Stimulated activated CD4-positive, alpha-beta T cell treated with anti-CD3 and anti-CD28 coated beads, Interleukin-1b, Interleukin-23, amount 100 ng/mL, for 24 hours (primary cell): ENCODE measurements around the gene PLOD1.
A peak's percentile ranks its signal among the peaks of the same experiment; 100 is the strongest.

Source experiments
- DNase-seq, 4 experiments: peaks; one replicate each; pipeline ENCODE4 v3.0.0-alpha.2; 2020; ENCODE audit warnings: low read depth in 4 of 4, low spot score in 1 of 4

PLOD1 gene

GRCh38 chr1:11977625-11978024 lies 43.1 kb downstream of the PLOD1 start:
- DNase-seq = no peak

GRCh38 chr1:11978301-11978700 lies 43.8 kb downstream of the PLOD1 start:
- DNase-seq = no peak

GRCh38 chr1:11979028-11979850 lies 44.7 kb downstream of the PLOD1 start:
- no peak for DNase-seq

GRCh38 chr1:11979851-11980675 lies 45.5 kb downstream of the PLOD1 start, which contains the start of gene MFN2:
MFN2 (plus strand) TSS chr1:11980444; CDS start chr1:11989169, 8,725 bp downstream.
- DNase-seq = peak; percentile 76 to 91 (median 86)

GRCh38 chr1:11980676-11980972 lies 46.1 kb downstream of the PLOD1 start:
- no peak for DNase-seq

GRCh38 chr1:11981378-11982009 lies 47.0 kb downstream of the PLOD1 start:
- DNase-seq = no peak

DNA sequence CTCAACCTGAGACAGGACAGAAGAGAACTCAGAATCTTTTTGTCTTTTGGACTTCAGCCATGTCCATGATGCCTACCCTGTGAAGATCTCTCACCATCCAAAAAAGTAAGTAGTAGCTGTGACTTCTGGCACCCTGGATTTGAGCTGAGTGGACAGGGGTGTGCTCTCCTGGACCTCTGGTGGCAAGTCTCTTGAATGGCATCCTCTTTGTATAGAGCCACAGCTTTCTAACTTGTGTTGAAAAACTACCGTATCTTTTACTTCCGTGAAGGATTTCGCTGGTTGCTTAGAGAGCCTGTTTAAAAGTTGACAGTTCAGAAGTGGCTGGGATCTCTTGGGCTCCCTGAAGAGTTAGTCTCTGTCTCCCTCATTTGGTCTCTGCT lies 47.5 kb downstream of the PLOD1 start:
- no peak for DNase-seq

- DNase-seq = no peak
These were observed 49.6 kb downstream of the PLOD1 start for GRCh38 chr1:11984121-11984520.

DNA sequence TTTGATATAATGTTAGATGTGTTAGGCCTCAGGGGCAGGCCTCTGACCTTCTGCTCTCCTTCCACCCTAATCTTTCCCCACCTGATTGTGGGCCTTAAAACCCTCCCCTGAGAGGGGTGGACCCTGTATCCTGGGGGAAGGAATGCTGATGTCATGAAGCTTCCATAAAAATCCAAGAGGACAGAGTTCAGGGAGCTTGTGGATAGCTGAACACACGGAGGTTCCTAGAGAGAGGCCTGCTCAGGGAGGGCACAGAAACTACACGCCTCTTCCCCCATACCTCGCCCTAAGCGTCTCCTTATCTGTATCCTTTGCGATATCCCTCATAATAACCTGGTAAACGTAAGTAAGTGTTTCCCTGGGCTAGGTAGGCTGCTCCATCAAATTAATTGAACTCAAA lies 50.1 kb downstream of the PLOD1 start:
- no peak for DNase-seq

DNA sequence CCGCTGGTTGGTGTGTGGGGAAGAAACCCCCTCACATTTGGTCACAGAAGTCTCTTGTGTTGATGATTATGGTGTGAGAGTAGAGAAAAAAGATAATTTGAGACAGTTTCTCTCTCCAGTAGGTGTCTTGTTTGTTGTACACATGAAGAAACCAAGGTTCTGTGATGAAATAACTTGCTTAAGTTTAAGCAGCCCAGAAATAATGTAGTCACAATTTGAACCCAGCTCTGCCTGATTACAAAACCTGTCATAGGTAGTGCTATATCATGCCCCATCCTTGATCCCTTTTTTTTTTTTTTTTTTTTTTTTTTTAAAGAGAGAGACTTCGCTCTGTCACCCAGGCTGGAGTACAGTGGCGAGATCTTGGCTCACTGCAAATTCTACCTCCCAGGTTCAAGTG lies 50.7 kb downstream of the PLOD1 start:
- DNase-seq = no peak

GRCh38 chr1:11985851-11986250 lies 51.3 kb downstream of the PLOD1 start:
- no peak for DNase-seq

GRCh38 chr1:11989669-11990068 lies 55.2 kb downstream of the PLOD1 start:
- no peak for DNase-seq

- DNase-seq = no peak
These were observed 56.0 kb downstream of the PLOD1 start for GRCh38 chr1:11990303-11991032.

DNA sequence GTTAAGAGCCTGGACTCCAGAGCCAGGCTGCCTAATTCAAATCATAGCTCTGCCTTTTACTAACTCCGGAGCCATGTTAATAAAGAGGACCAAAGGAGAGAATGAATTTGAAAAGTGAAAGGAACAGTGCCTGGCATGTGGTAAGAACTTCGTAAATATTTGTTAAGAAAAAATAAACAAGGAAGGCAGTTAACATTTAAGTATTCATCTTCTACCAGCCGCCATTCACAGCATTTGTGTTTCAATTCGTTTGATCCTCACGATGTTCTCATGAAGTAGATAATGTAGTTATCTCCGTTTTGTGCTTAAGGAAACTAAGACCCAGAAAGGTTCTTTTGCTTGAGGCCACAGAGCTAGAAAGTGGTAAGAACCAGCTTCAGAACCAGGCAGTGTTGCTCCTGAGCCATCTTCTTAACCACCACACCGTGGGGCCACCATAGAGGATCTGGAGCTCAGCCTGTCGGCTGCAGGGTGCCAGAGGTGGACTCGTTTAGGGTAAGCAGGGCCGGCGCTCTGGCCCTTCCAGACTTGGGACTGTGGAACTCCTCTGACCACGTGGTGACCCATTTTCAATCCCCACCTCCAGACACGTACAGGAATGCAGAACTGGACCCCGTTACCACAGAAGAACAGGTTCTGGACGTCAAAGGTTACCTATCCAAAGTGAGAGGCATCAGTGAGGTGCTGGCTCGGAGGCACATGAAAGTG lies 57.6 kb downstream of the PLOD1 start:
- DNase-seq = no peak

- no peak for DNase-seq
These were observed 62.7 kb downstream of the PLOD1 start for GRCh38 chr1:11997081-11997850.

DNA sequence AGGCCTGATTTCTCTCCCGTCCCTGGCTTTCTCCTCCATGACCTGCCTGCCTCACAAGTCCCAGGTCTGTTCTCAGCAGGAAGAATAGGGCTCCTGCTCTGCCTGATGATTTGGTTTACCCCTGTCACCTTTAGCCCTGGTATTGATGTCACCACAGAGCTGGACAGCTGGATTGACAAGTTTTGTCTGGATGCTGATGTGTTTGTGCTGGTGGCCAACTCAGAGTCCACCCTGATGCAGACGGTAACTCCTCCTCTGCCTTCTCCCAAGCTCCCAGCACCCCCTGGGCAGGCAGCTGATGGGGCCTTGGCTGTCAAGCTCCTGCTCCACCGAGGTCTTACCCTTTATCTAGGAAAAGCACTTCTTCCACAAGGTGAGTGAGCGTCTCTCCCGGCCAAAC lies 64.1 kb downstream of the PLOD1 start:
- DNase-seq = no peak

DNA sequence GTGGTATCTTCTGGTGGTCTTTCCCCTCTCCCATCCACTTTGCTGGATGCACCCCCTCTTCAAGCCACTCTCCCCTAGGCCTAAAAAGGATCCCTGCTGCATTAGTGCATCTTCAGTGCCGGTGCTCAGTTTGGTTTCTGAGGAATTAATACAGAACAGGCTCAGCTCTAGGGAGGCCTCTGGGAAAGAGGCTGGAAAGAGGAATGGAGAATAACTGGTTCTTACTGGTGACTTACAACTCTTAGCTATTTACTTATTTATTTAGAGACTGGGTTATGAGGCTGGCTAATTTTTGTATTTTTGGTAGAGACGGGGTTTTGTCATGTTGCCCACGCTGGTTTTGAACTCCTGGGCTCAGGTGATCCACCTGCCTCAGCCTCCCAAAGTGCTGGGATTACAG lies 64.7 kb downstream of the PLOD1 start:
- DNase-seq = no peak

- peak in 3 of 4 experiments; percentile 18 to 32 (median 23) for DNase-seq
These were observed 66.9 kb downstream of the PLOD1 start for GRCh38 chr1:12001249-12001917.

DNA sequence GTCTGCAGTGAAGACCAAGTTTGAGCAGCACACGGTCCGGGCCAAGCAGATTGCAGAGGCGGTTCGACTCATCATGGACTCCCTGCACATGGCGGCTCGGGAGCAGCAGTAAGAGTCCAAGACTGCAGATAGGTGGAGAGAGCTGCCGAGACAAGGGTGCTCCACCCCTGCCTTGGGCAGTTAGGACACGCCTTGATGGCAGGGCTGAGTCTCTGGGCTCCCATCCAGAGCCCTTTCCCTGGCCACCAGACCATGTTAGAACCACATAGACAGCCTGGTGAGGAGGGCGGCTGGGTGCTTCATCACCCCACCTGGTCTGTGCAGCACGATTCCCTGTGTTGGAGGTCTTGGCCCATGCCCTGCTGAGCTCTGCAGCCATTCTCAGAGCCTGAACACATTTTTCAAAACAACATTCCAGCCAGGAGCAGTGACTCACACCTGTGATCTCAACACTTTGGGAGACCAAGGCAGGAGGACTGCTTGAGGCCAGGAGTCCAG lies 67.5 kb downstream of the PLOD1 start:
- DNase-seq = no peak
